ENCODE results near the gene SYNPR.

- no peak for TF ChIP-seq POLR2AphosphoS5 (IDR thresholded peaks at IDR 0.05)
- no peak for TF ChIP-seq CTCF (IDR thresholded peaks at IDR 0.05)
- TF ChIP-seq POLR2A (IDR thresholded peaks at IDR 0.05; ENCODE audit: low read depth): no peak
These were observed 189.3 kb downstream of the SYNPR start for GRCh38 chr3:63467392-63467791.
